Stomach (tissue), 4 donors: ENCODE data around the gene CNOT3.

ENCODE experiments used
- EP300 ChIP-seq: sonication (generic); formaldehyde crosslinking; IDR thresholded peaks from one replicate; pipeline ENCODE4 v1.6.1; 2017; ENCODE audit warnings: antibody characterized with exemption
- POLR2A ChIP-seq, 4 donors: fragments of 450-650 bp; IDR thresholded peaks; one replicate each; pipeline ENCODE4 v1.6.1; 2016; ENCODE audit warnings: antibody characterized with exemption in 4 of 4, control low read depth in 2 of 4, mild to moderate bottlenecking in 1 of 4, moderate library complexity in 1 of 4
- POLR2AphosphoS5 ChIP-seq, 3 donors: sonication (generic); formaldehyde crosslinking; IDR thresholded peaks; one replicate each; pipeline ENCODE4 v1.6.1; 2016; ENCODE audit warnings: antibody characterized with exemption in 3 of 3
- TF ChIP-seq, protein P1 (sequence below), 7 experiments: fragments of 450-650 bp in 4 of 7; fragments of 200-600 bp in 3 of 7; sonication (generic) in 3 of 7; IDR thresholded peaks; one replicate each; pipeline ENCODE4 v1.5.1; 2016 to 2019; ENCODE audit warnings: antibody characterized with exemption in 7 of 7, control low read depth in 2 of 7, mild to moderate bottlenecking in 1 of 7

DNA sequence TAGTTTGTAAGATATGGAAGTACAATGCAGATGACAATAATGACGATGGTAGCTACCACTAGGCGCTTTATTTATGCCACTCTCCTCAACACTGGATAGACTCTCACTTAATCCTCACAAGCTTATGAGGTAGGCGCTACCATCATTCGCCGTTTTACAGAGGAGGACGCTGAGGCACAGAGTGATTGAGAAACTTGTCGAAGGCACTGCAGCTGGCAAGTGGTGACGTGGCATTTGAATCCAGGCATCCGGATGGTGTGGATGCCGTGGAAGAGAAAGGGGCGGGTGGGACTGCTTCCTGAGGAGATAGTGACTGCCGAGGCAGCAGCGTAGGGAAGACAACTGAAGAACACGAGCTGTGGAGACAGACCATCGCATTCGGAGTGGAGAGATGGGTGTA lies 61.8 kb downstream of the CNOT3 start:
- TF ChIP-seq, protein P1, sequence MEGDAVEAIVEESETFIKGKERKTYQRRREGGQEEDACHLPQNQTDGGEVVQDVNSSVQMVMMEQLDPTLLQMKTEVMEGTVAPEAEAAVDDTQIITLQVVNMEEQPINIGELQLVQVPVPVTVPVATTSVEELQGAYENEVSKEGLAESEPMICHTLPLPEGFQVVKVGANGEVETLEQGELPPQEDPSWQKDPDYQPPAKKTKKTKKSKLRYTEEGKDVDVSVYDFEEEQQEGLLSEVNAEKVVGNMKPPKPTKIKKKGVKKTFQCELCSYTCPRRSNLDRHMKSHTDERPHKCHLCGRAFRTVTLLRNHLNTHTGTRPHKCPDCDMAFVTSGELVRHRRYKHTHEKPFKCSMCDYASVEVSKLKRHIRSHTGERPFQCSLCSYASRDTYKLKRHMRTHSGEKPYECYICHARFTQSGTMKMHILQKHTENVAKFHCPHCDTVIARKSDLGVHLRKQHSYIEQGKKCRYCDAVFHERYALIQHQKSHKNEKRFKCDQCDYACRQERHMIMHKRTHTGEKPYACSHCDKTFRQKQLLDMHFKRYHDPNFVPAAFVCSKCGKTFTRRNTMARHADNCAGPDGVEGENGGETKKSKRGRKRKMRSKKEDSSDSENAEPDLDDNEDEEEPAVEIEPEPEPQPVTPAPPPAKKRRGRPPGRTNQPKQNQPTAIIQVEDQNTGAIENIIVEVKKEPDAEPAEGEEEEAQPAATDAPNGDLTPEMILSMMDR (IDR thresholded peaks at IDR 0.05) = no peak
- TF ChIP-seq POLR2A (IDR thresholded peaks at IDR 0.05) = no peak
- no peak for TF ChIP-seq EP300
- TF ChIP-seq POLR2AphosphoS5 (IDR thresholded peaks at IDR 0.05) = no peak
